HG02870 (cell line): Measurements from ENCODE around the gene COL28A1.

Experiments
- ATAC-seq: cut with Tn5 transposase; IDR thresholded peaks from one replicate; pipeline ENCODE4 v1.9.1; 2021; ENCODE audit warnings: mild to moderate bottlenecking, moderate library complexity; ENCODE audit not compliant: unreplicated experiment

COL28A1 gene

GRCh38 chr7:7347045-7347444, 188.6 kb downstream of the COL28A1 start:
- no peak for ATAC-seq

DNA sequence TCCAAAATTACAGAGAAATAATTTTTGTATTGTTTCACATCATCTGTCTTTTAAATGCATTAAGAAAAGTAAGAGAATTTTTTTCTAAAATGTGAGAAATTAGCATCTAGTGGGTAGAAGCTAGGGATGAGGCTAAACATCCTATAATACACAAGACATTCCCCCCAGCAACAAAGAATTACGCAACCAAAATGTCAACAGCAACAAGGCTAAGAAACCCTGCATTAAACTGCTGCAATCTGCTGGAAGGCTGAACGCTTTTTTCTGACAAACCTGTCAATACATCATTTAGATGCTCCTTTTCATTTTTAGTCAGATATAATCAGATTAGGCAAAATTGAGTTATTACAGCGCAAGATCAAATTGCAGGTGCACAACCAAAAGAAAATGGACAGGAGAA, 191.1 kb downstream of the COL28A1 start:
- ATAC-seq: no peak

- no peak for ATAC-seq
These were observed 199.8 kb downstream of the COL28A1 start for GRCh38 chr7:7335909-7336308.

GRCh38 chr7:7335215-7335614, 200.5 kb downstream of the COL28A1 start:
- ATAC-seq: no peak

GRCh38 chr7:7333610-7334009, 202.1 kb downstream of the COL28A1 start:
- ATAC-seq: no peak

DNA sequence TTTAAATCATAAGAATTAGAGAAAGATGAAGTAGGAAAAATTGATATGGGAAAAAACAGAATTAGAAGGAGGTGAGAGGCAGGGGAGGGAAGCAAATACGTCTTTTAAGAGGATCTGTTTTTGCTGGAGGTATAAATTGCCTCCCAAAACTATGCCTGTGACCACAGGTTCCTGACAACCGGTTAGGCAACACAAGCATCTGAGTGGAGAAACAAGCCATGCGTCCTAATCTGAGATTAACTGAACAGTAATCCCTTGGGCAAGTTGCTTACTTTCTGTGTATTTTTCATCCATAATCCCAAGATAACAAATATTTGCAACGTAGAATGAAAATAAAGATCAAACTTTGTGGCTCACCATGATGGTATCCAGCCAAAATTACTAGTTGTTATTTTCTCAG, 204.2 kb downstream of the COL28A1 start:
- ATAC-seq: no peak

- no peak for ATAC-seq
These were observed 204.7 kb downstream of the COL28A1 start for GRCh38 chr7:7330997-7331396.

DNA sequence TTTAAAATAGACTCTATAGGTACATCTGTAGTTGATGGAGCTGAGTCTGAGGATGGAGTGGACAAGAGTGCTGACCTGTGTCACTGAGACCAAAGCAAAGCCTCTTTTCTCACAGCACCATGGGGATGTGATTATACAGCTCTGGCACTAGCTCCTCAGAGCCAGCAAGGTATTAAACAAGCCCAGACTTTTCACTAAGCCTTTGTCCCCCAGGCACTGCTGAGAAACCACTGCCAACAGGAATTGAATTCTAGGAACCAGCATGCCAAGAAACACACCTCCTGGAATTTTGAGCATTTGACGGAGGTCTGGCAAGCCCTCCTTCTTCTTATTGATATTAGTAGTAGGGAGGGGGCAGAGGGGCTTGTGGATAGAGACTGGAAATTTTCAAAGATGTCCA, 206.3 kb downstream of the COL28A1 start:
- no peak for ATAC-seq

DNA sequence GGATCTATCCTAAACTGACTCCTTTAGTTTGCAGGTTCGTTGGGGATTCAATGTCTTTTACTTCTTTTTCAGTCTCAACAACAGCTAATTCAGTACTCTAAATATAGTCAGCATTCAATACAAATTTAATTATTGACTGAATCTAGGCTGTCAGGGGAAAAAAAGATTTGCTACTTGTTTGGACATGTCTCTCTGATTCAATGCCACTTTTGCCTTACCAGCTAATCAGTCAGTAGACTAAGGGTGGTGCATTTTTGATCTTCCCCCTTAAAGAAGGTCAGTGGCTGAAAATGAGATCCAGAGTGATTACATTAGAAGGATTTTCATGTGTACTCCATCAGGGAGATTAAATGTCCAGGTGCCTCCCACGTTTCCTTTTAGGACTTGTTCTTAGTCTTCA, 208.2 kb downstream of the COL28A1 start:
- no peak for ATAC-seq

DNA sequence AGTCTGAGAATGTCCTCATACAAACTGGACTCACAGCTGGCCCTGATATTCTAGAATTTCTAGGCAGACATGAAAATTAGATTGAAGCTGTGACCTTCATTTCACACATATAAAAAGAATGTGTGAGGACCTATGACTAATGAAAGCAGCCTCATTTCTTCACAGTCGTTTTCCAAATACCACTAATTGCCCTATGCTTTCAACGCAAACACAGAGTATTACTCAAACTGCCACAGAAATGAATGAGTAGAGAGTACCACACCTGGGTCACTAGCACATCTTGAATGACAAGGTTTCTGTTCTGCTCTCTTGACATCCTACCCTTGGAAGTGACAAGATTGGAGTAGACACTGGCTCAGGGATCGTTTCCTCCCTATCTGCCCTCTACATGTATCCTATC, 211.0 kb downstream of the COL28A1 start:
- no peak for ATAC-seq

GRCh38 chr7:7323921-7324320, 211.8 kb downstream of the COL28A1 start:
- no peak for ATAC-seq

DNA sequence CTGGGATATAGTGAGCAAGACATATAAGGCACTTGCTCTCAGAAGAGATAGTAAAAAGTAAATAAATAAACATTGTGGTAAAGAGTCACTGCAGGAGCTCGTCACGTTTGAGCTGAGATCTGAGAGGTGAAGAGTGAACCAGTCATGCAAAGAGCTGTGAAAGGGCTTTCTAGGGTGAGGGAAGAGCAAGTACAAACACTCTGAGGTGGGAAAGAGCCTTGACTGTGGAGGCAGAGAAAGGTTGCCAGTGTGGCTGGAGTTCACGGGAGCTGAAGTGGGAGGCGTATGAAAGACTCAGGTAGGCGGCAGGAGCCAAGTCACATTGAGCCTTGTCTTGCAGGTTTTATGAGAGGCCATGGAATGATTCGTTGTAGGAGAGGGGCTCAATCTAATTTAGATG, 212.3 kb downstream of the COL28A1 start:
- no peak for ATAC-seq

- peak; percentile 94 for ATAC-seq
These were observed 214.0 kb downstream of the COL28A1 start for GRCh38 chr7:7321681-7322080.

GRCh38 chr7:7318601-7319000, 217.1 kb downstream of the COL28A1 start:
- ATAC-seq: no peak

GRCh38 chr7:7317850-7318249, 217.8 kb downstream of the COL28A1 start:
- ATAC-seq: no peak

DNA sequence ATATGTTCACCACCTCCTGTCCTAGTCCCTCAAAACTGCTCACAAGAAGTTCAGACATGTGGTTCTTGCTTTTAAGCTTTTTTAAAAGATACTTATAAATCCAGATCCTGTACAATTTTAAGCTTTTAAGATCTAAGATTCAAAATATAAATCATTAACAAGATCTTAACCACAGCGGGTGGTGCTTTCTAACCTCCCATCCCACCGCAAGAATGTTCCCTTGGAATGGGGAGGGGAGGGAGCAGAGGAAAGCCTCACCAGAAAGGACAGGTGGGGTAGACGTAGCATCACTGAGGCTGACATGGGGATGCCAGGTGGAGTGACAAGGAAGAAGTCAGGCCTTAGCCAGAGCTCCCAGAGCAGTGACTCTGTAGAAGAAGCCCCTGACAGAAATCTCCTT, 219.8 kb downstream of the COL28A1 start:
- ATAC-seq: no peak

DNA sequence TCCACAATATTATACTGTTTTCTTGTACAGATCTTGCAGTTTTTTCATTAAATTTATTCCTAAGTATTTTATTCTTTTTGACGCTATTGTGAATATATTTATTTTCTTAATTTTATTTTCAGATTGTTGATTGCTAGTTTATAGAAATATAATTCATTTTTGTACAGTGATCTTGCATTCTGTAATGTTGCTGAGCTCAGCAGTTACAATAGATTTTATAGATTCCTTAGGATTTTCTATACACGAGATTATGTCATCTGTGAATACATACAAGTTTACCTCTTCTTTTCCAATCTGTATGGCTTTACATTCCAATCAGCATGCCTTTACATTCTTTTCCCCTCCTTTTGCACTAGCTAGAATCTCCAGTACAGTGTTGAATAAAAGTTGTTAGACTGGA, 223.3 kb downstream of the COL28A1 start:
- no peak for ATAC-seq

DNA sequence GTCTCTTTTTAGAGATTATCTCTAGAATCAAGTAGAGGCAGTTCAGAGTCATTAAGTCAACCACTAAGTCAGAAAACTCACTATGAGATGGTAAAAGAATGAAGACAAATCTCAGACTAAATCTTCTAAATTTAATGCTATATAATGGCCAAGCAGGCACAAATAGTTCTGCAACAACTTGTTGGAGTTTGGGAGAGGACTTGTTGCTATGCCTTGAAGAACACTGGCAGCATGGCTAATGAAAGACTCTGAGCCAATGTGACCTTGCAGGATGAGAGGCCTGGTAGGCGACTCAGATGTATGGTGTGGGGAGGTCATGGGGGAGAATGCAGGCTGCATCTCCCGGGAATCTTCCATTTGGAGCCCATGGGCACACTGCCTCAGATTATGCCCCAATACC, 224.7 kb downstream of the COL28A1 start:
- ATAC-seq: no peak

DNA sequence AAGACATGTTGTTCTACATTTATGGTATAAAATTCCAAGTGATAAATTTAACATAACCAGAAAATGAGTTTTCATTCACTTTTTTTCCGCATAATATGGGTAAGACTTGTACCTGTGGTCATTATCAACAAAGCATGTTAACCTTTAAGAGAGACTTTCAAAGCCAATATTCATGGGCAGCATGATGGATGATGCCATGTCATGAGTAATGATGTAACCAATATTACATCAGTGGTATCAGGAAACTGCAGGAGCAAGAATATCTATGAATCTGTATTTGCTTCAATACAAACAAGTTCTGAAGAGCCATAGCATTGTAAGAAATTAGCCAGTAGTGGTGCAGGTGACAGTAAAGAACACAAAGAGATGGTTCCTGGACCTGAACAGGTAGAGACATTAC, 226.5 kb downstream of the COL28A1 start:
- ATAC-seq: no peak
